BJ (cell line): ENCODE results near the gene TXNRD2. TPM values are rescaled to one million over a fixed set of nuclear protein-coding genes. Genes with fewer than 3 reads are reported as not detected.
"Not testable (repeated sequence)": the region's sequence is repeated elsewhere in the genome, so short reads cannot be mapped to it uniquely, and the experiment has no call there.

Source experiments
- CTCF ChIA-PET: fragments of 350-600 bp; formaldehyde crosslinking; extraction: SDS; loops from one replicate; lab custom pipeline; 2021; ENCODE audit warnings: antibody characterized with exemption, inconsistent platforms; lab: Yijun Ruan, JAX
- POLR2A ChIA-PET: fragments of 300-600 bp; sonication (Branson Sonifier 250); formaldehyde crosslinking; extraction: SDS; loops from one replicate; lab custom pipeline; 2021; ENCODE audit warnings: antibody characterized with exemption; lab: Charles Lee
- DNase-seq: peaks from one replicate; pipeline ENCODE4 v3.0.0-alpha.2; 2011; ENCODE audit warnings: low read depth
- H3K27me3 ChIP-seq: 2 replicates; pipeline ENCODE4 v1.6.0; 2011; ENCODE audit warnings: low read length; ENCODE audit not compliant: control insufficient read depth, insufficient read depth
- H3K36me3 ChIP-seq: 2 replicates; pipeline ENCODE4 v1.5.1; 2011; ENCODE audit warnings: low read length; ENCODE audit not compliant: control insufficient read depth, insufficient read depth
- H3K4me3 ChIP-seq: 2 replicates; pipeline ENCODE4 v1.5.1; 2011; ENCODE audit warnings: low read depth, mild to moderate bottlenecking, control low read depth, low read length
- polyA plus RNA-seq: library from polyadenylated mRNA; depleted of rRNA; stranded (reverse); fragments of >200 nt; gene quantifications from 2 replicates; pipeline ENCODE4 v1.2.3, GENCODE V29; 2011
- TF ChIP-seq, protein P1 (sequence below): IDR thresholded peaks from 2 replicates; pipeline ENCODE4 v1.5.1; 2011; ENCODE audit warnings: low read depth, mild to moderate bottlenecking, control low read depth, inconsistent platforms, low read length, moderate library complexity; ENCODE audit not compliant: insufficient read depth

The TXNRD2 gene
- polyA plus RNA-seq, 1 experiment: 28.5 TPM

DNA sequence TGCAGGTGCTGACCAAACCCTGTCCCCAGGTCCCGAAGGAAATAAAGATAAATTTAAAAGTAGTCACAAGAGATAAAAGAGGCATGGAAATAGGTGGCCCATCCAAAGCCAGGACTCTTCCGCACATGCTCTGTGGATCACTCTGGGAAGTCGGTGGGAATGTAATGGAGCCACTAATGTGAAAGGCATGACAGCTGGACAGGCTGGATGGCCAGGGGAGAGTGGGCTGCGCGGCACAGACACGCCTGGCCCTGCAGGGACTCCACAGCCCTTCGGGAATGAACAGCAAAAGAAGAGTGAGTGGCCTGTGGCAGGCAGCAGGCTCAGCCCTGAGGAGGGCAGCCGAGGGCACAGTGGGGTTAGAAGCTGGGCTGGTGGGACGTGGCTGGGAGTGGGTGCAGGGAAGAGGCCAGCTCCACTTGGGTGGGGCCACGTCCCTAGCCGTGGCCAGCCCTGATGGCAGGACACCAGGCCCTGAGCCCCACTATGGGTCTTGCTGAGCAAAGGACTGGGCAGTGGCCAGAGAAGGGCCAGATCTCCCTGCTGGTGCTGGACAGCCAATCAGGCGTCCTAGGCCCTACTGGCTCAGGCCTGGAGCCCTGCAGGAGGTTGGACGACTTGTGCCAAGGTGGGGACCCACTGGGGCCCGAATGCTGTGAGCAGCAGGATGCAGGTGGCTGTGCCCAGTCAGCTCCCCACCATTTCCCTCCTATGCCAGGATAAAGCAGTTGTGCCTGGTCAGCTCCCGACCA lies 55.6 kb downstream of the TXNRD2 start:
- TF ChIP-seq, protein P1, sequence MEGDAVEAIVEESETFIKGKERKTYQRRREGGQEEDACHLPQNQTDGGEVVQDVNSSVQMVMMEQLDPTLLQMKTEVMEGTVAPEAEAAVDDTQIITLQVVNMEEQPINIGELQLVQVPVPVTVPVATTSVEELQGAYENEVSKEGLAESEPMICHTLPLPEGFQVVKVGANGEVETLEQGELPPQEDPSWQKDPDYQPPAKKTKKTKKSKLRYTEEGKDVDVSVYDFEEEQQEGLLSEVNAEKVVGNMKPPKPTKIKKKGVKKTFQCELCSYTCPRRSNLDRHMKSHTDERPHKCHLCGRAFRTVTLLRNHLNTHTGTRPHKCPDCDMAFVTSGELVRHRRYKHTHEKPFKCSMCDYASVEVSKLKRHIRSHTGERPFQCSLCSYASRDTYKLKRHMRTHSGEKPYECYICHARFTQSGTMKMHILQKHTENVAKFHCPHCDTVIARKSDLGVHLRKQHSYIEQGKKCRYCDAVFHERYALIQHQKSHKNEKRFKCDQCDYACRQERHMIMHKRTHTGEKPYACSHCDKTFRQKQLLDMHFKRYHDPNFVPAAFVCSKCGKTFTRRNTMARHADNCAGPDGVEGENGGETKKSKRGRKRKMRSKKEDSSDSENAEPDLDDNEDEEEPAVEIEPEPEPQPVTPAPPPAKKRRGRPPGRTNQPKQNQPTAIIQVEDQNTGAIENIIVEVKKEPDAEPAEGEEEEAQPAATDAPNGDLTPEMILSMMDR: no peak
- peaks cover 1% of the 10 kb centered on the region; the same call in 1 of the 2 replicates for H3K36me3 ChIP-seq
- no peaks in the 10 kb centered on the region for H3K27me3 ChIP-seq
- DNase-seq: no peak
- ChIA-PET CTCF (interaction anchor here (0.6 to 3.4 kb wide), 3 partner anchors 24 to 1756 kb away, joined by 3 to 14 read pairs (median 3); partner anchors contain the start of gene SDF2L1), POLR2A (no interaction called here)
- no peak overlapping the region for H3K4me3 ChIP-seq

- TF ChIP-seq, protein P1: no peak
- ChIA-PET CTCF (interaction anchor here (0.6 to 3.4 kb wide), 4 partner anchors 13 to 1757 kb away, joined by 3 to 14 read pairs (median 4); partner anchors contain the start of gene SDF2L1), POLR2A (no interaction called here)
Measured at GRCh38 chr22:19884954-19885751, 56.5 kb downstream of the TXNRD2 start.

GRCh38 chr22:19884161-19884953 lies 57.3 kb downstream of the TXNRD2 start:
- no peak overlapping the region for H3K4me3 ChIP-seq
- no peak for DNase-seq
- POLR2A ChIA-PET: no interaction called here
- CTCF ChIA-PET: interaction anchor here (1.5 to 3.4 kb wide), 3 partner anchors 14 to 154 kb away, joined by 3 to 14 read pairs (median 5); no protein-coding TSS in a partner anchor
- peaks cover 1% of the 10 kb centered on the region for H3K36me3 ChIP-seq
- TF ChIP-seq, protein P1: no peak
- H3K27me3 ChIP-seq: no peaks in the 10 kb centered on the region

More at GRCh38 chr22:19884954-19885751, 56.5 kb downstream of the TXNRD2 start:
- H3K36me3 ChIP-seq: peaks cover 1% of the 10 kb centered on the region
- no peaks in the 10 kb centered on the region for H3K27me3 ChIP-seq
- no peak overlapping the region for H3K4me3 ChIP-seq
- DNase-seq: no peak

- H3K36me3 ChIP-seq, H3K27me3 ChIP-seq, POLR2A ChIA-PET, DNase-seq, CTCF ChIA-PET, H3K4me3 ChIP-seq: not testable (repeated sequence)
Measured at GRCh38 chr22:19883446-19883845, 58.2 kb downstream of the TXNRD2 start.
